ENCODE measurements around the gene TSPAN18.

- TF ChIP-seq, protein P1, sequence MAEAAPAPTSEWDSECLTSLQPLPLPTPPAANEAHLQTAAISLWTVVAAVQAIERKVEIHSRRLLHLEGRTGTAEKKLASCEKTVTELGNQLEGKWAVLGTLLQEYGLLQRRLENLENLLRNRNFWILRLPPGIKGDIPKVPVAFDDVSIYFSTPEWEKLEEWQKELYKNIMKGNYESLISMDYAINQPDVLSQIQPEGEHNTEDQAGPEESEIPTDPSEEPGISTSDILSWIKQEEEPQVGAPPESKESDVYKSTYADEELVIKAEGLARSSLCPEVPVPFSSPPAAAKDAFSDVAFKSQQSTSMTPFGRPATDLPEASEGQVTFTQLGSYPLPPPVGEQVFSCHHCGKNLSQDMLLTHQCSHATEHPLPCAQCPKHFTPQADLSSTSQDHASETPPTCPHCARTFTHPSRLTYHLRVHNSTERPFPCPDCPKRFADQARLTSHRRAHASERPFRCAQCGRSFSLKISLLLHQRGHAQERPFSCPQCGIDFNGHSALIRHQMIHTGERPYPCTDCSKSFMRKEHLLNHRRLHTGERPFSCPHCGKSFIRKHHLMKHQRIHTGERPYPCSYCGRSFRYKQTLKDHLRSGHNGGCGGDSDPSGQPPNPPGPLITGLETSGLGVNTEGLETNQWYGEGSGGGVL (tag by site-specific recombination; IDR thresholded peaks at IDR 0.05): no peak
- TF ChIP-seq ZNF133 (tag by site-specific recombination; IDR thresholded peaks at IDR 0.05) (no peak), ZBTB20 (tag by site-specific recombination; IDR thresholded peaks at IDR 0.05) (no peak), CTCF (tag by site-specific recombination; IDR thresholded peaks at IDR 0.05) (no peak), ZIC2 (tag by site-specific recombination; IDR thresholded peaks at IDR 0.05) (no peak)
- TF ChIP-seq, protein P2, sequence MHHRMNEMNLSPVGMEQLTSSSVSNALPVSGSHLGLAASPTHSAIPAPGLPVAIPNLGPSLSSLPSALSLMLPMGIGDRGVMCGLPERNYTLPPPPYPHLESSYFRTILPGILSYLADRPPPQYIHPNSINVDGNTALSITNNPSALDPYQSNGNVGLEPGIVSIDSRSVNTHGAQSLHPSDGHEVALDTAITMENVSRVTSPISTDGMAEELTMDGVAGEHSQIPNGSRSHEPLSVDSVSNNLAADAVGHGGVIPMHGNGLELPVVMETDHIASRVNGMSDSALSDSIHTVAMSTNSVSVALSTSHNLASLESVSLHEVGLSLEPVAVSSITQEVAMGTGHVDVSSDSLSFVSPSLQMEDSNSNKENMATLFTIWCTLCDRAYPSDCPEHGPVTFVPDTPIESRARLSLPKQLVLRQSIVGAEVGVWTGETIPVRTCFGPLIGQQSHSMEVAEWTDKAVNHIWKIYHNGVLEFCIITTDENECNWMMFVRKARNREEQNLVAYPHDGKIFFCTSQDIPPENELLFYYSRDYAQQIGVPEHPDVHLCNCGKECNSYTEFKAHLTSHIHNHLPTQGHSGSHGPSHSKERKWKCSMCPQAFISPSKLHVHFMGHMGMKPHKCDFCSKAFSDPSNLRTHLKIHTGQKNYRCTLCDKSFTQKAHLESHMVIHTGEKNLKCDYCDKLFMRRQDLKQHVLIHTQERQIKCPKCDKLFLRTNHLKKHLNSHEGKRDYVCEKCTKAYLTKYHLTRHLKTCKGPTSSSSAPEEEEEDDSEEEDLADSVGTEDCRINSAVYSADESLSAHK (tag by site-specific recombination; IDR thresholded peaks at IDR 0.05): no peak
These were observed at the start of gene TSPAN18 for GRCh38 chr11:44726283-44727113.
